DOHH2 (cell line): ENCODE measurements around the gene KCNAB1.

Experiments used
- CTCF ChIP-seq: fragments of 200-600 bp; sonication (generic); IDR thresholded peaks from one replicate; pipeline ENCODE4 v1.5.1; 2014; ENCODE audit warnings: antibody characterized with exemption, mild to moderate bottlenecking, low read depth, low read length; ENCODE audit not compliant: poor library complexity, severe bottlenecking
- EZH2phosphoT487 ChIP-seq: fragments of 200-600 bp; sonication (generic); IDR thresholded peaks from 2 replicates; pipeline ENCODE4 v1.6.1; 2017; ENCODE audit warnings: borderline replicate concordance, mild to moderate bottlenecking, antibody characterized with exemption, low read length, moderate library complexity, mixed read lengths

DNA sequence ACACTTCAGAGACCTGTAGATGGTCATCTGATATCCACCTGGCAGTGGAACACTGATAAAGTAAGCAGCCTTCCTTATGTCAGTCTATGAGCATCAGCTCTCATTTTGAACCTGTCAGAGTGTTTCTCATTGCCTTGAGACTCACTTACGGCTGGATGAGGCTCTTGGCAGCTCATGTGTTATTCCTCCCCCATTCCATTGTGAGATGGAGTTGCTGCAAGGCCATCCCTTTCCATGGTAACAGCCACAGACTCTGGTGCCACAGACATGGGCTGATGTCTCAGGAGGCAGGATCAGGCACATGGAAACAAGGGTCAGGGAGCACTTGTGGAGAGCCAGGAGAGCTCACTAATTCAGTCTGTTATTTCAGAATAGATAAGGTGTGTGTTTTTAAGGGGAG, 11.9 kb downstream of the KCNAB1 start:
- TF ChIP-seq CTCF (no peak), EZH2phosphoT487 (no peak)
